ENCODE results near the gene MYO1D.

Gene MYO1D

GRCh38 chr17:32444301-32445073 is 432.4 kb downstream of the MYO1D start, which contains the start of gene PSMD11:
PSMD11 (plus strand) TSS chr17:32444510; CDS start chr17:32444524, 14 bp downstream.
- DNase-seq = peak; percentile 98

DNA sequence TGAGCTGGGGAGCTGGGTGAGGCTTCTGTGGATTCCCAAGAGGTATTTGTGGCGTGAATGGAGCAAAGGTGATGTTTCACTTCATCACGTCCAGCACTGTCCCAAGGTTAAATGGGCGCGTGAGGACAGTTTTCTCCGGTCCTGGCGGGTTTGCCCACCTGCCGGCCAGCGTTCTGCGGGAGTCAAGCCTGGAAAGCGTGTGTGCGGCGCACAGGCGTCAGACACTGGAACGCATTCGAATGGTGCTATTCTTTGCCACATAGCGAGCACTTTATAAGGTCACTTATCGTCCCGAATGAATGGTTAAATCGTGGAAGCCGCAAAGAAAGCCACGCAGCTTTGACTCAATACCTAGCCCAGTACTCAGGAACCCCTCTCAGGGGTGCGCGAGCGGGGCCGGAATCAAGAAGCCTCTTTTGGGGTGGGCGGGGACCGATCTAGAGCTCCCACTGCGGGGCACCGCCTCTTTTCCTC is 433.1 kb downstream of the MYO1D start:
- DNase-seq = no peak

All from femur (tissue), 1 donor.